GM19438 (cell line): ENCODE measurements around the gene IL17RD.
A peak's percentile ranks its signal among the peaks of the same experiment; 100 is the strongest.

Experiments used
- ATAC-seq: cut with Tn5 transposase; IDR thresholded peaks from one replicate; pipeline ENCODE4 v1.9.1; 2021; ENCODE audit warnings: low read depth; ENCODE audit not compliant: unreplicated experiment

IL17RD gene

GRCh38 chr3:57164657-57165573 is at the start of gene IL17RD:
Gene IL17RD, minus strand, starts transcription at chr3:57165353. Its CDS starts 67 bp downstream, at chr3:57165286.
- peak; percentile 39 for ATAC-seq

DNA sequence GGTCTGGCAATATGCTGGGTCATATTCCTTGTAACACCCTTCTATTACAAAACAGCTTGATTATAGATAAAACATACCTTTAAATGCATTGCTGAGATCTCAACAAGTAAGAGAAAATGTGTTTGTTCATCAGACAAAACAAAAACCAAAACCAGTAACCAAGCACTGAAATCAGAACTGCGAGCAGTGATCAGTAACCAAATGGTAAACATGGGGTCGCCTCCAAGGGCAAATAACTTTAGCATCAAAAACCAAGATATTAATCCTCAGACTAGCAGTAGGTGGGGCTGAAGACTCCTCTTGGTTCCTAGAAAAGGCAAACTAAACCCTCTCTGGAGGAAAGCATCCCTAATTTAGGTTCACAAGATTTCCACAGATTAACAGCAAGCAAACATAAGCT is 41.3 kb upstream of the IL17RD start:
- no peak for ATAC-seq

DNA sequence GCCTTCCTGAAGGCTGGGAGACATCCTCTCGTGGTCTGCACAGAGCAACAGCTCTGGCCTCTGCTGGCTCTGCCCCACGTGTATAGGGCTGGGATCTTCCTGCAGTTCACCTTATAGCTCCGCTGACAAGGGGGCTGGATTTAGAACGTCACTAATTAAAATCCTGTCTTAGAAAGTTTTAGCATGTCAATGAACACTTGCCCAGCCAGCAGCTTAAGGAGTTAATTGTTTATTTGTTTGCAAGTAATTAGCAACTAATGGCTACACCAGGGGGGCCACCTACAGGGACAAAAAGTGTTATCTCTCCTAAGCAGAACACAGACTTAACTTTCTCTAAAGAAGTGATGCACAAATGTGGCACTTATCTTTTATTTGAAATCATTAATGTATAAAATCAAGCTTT is 34.7 kb upstream of the IL17RD start, which contains the start of gene HESX1:
HESX1 (minus strand) TSS at position 84 of the 403 bp plus-strand sequence; CDS start at position 24, 60 bp downstream.
- no peak for ATAC-seq

- no peak for ATAC-seq
These were observed 29.5 kb upstream of the IL17RD start for GRCh38 chr3:57194641-57195040.

- ATAC-seq, result no peak
These were observed 26.9 kb upstream of the IL17RD start for GRCh38 chr3:57192028-57192427.

GRCh38 chr3:57184526-57184925 is 19.4 kb upstream of the IL17RD start:
- no peak for ATAC-seq

DNA sequence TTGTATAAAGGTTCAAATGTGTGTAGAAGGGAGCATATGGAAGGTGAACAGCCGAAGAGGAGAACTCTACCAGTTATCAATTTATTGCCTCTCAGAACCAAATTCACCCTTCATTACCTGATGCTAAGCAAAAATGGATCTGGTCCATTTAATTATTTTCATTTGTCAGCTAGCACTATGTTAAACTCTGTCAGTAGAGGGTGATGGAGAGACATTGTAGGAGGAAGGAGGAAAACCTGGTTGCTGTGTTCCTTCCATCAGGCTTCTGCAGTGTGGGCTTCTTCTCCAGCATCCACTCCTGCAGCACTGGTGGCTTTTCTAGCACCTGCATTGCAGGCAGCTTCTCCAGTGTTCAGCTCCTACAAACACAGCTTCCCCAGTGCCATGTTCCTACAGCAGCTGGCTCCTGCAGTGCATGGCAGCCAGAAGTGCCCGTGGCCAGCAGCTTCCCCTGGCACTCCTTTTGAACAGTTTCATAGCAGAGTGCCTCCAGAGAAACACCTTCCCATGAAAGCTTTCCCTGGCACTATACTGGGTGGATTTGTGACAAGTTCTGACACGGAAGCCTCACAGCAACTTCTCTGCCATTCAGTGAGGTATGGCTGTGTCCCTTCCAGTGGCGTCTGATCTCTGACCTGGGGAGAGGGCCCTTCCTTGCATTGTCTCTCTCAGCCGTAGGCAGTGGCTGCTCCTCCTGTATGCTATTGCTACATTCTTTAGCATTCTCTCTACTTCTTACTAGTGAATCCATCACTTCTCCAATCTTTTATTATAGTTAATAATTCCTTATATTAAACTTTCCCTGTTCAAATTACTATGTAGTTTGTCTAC is 14.6 kb upstream of the IL17RD start:
- ATAC-seq, result no peak

DNA sequence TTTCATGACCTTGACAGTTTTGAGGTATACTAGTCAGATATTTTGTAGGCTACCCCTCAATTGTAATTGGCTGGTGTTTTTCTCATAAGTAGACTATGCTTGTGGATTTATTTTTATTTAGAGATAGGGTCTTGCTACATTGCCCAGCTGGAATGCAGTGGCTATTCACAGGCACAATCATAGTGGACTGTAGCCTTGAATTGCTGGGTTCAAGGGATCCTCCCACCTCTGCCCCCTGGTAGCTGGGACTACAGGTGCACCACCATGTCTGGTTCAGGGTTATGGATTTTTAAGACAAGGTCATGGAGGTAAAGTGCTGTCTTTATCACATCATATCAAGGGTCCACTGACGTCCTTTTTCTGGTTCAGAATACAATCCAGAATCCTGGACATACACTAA is 10.9 kb upstream of the IL17RD start:
- ATAC-seq, result no peak

GRCh38 chr3:57173687-57174086 is 8.5 kb upstream of the IL17RD start:
- ATAC-seq, result no peak

DNA sequence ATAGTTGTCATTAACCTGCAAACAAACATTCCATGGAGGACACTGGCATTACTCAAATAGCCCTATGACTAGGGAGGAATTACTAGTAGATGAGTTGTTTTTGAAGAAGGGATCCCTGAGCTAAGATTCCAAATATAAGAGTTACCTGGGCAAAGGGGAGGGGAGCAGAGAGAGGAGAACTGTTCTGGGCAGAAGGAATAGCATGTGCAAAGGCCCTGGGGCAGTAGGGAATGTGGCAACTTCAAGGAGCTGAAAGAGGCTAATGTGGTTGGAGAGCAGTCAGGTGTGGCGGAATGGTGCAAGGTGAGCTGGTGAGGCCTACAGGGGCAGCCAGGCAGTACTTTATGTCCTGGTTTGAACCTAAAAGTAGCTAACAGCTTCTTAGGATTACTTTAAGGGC is 5.8 kb upstream of the IL17RD start:
- ATAC-seq, result no peak

GRCh38 chr3:57169872-57170623 is 4.9 kb upstream of the IL17RD start:
- peak; percentile 71 for ATAC-seq

DNA sequence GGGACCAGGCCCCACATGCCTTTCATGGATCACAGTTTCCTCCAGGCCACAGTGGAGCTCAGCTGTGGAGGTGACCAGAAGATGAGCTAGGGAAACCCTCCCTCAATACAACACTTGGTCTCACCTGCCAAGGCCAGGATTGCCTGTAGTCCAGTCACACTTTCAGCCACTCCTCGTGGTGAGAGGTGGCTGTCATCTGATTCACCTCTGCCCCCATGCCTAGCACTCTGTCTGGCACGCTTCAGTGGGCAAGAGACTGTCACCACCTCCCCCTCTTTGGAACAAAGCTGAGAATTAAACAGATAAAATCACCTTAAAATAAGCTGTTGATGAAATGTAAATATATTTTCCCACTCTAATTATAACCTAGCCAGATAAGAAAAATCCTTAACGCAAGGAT is 4.0 kb upstream of the IL17RD start:
- no peak for ATAC-seq

- no peak for ATAC-seq
These were observed 3.0 kb upstream of the IL17RD start for GRCh38 chr3:57168151-57168550.

DNA sequence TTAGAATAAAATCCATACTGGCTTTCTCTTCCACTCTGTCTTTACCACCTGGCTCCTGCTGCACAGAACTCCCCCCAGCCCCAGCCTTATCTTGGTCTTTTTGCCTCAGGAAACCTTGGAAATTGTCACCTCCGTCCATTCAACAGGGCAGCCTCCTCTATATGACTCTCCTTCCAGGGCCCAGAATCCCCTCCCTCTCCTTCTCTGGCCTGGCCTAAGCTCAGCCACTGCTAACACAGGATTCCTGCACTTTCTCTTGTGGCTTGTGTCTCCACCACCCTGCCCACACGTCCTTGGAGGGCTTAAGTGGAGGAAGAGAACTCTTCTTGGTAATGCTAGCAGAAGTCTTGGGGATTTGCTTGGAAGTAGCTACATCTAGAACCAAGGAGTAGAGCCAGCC is 1.5 kb upstream of the IL17RD start:
- no peak for ATAC-seq

- ATAC-seq, result no peak
These were observed 488 bp upstream of the IL17RD start for GRCh38 chr3:57165641-57166040.

DNA sequence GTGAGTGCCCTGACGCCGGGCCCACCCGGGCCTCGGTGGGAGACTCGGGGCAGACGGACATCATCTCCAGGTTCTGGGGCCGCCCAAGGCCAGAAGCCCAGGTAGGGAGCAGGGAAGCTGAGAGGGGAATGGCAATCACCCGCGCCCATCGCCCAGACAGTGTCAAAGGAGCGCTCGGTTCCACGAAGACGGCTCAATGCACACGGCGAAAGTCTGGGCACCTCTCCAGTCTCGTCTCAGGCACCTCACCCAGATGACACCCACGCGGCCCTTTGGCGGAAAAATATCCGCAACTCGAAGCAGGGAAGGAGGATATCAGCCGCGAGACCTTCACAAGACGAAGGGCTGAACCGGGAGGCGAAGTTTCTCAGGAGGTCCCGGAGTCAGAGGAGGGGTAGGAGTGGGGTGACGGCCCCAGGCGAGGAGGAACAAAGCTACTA is 916 bp downstream of the IL17RD start:
- ATAC-seq, result no peak

GRCh38 chr3:57163751-57164150 is 1.4 kb downstream of the IL17RD start:
- ATAC-seq, result no peak

DNA sequence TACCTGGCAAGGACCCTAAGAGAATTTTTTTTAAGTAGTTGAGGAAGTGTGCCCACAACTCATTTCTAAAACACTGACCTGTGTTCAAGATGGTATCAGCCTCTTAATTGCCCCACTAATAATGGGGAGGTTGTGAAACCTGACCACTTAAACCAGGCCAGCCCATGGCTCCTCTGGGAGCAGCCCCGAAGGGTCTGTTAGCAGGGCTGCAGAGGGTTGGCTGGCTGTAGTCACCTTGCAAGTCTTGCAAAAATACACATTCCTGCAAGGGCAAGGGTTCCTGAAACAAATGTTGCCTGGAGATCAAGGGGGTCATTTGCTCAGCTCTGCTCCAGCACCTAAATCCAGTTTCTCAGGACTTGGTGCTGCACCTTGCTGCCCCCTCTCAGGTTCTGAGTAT is 3.2 kb downstream of the IL17RD start:
- ATAC-seq, result no peak

DNA sequence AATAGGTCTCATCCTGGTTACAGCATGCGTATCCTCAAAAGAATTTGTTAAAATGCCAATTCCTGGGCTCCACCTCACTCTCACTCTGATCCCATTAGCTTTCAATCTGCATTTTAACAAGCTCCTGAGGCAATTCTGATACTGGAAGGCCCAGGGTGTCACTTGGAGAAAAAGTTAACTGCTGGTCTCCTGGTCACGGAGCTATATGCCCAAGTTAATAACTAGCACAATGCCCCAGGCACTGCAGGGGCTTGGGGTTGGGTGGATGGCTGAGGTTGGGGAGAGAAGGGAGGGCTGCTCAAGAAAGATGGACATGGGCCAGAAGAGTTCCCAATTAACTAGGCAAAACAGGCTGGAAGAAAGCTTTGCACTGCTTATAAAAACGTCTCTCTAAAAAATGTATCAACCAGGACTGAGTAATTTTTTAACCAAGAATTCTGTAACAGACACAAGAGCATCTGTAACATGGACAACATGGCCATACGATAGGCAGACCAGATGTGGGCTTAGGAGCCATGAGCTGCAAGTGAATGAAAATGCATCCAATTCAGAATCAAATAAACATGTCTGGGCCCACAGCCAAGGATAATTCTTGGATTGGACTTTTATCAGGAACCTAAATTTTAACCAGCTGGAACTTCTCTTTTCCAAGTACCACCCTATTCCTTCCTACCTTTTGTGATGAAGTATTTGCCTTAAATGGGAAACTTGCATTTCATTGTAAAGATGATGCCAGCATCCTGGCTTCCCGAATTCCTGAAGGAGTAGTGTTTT is 4.2 kb downstream of the IL17RD start:
- no peak for ATAC-seq
